ENCODE measurements around the gene PRDM13.
"Not testable (repeated sequence)": the region's sequence is repeated elsewhere in the genome, so short reads cannot be mapped to it uniquely, and the experiment has no call there.

The PRDM13 gene

DNA sequence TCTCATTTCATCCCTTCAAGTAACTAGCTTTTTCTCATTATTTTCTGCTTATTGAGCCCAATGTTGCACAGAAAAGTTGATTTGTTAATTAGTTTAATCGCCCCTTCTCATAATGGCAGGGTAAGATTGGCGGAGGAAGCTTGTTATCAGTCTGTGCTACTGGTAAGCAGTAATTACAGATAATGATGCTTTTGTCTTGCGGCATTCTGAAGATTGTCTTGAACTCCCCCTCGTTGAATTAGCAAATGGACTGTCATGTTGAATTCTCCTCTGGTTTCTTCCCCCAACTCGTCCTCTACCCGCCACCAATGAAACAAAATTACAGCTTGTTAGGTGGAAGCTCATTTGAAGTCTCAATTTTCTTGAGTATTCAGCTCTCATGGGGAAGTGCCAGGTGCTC lies 39.4 kb downstream of the PRDM13 start:
- Histone ChIP-seq H3K9ac (ENCODE audit: insufficient read length, low read depth) (no peak overlapping the region), H3K9me3 (ENCODE audit: insufficient read depth, low read length) (no peaks in the 10 kb centered on the region), H3K4me1 (ENCODE audit: insufficient read depth, insufficient read length) (no peaks in the 10 kb centered on the region), H3K4me3 (ENCODE audit: insufficient read length, low read depth) (no peak overlapping the region), H3K36me3 (ENCODE audit: insufficient read depth, insufficient read length, low read length) (no peaks in the 10 kb centered on the region), H3K27me3 (ENCODE audit: insufficient read depth, insufficient read length) (no peaks in the 10 kb centered on the region)
- DNase-seq (ENCODE audit: low read depth, low spot score), result no peak
- TF ChIP-seq YY1 (IDR thresholded peaks at IDR 0.05; ENCODE audit: insufficient read depth, insufficient read length), result no peak
- TF ChIP-seq SUZ12 (IDR thresholded peaks at IDR 0.05; ENCODE audit: extremely low read depth, insufficient read depth, insufficient read length), result no peak
- no peak for TF ChIP-seq ZNF274 (IDR thresholded peaks at IDR 0.05; ENCODE audit: low read depth, low read length)

- not testable (repeated sequence) for H3K27me3 ChIP-seq (ENCODE audit: insufficient read depth, insufficient read length); H3K9ac ChIP-seq (ENCODE audit: insufficient read length, low read depth); H3K4me3 ChIP-seq (ENCODE audit: insufficient read length, low read depth); DNase-seq (ENCODE audit: low read depth, low spot score); H3K4me1 ChIP-seq (ENCODE audit: insufficient read depth, insufficient read length); H3K9me3 ChIP-seq (ENCODE audit: insufficient read depth, low read length); H3K36me3 ChIP-seq (ENCODE audit: insufficient read depth, insufficient read length, low read length)
Observed at GRCh38 chr6:99650091-99650571, 43.5 kb downstream of the PRDM13 start.

DNA sequence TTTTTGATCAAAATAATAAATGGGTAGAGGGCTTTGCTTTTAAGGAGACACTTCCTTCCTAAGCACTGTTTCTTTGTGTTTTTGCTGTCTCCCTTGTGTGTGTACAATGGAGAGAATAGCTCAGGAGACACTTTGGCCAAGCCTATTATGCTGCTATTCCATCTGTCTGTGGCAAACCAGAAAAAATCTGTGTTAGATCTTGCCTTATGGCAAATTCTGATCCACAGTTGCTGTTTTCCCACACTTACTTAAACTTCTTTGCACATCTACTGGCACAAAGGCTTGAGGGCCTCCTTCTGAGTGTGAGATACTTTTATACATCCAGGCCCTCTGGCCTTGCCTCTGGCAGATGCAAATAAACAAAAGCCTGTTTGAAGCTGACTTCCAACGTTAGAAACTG lies 53.6 kb downstream of the PRDM13 start:
- TF ChIP-seq YY1 (IDR thresholded peaks at IDR 0.05; ENCODE audit: insufficient read depth, insufficient read length) (no peak), SUZ12 (IDR thresholded peaks at IDR 0.05; ENCODE audit: extremely low read depth, insufficient read depth, insufficient read length) (no peak), ZNF274 (IDR thresholded peaks at IDR 0.05; ENCODE audit: low read depth, low read length) (no peak)
- no peak overlapping the region for H3K4me3 ChIP-seq (ENCODE audit: insufficient read length, low read depth)
- no peaks in the 10 kb centered on the region for H3K4me1 ChIP-seq (ENCODE audit: insufficient read depth, insufficient read length)
- H3K27me3 ChIP-seq (ENCODE audit: insufficient read depth, insufficient read length), result no peaks in the 10 kb centered on the region
- H3K36me3 ChIP-seq (ENCODE audit: insufficient read depth, insufficient read length, low read length), result no peaks in the 10 kb centered on the region
- H3K9ac ChIP-seq (ENCODE audit: insufficient read length, low read depth), result no peak overlapping the region
- DNase-seq (ENCODE audit: low read depth, low spot score), result no peak
- H3K9me3 ChIP-seq (ENCODE audit: insufficient read depth, low read length), result no peaks in the 10 kb centered on the region

DNA sequence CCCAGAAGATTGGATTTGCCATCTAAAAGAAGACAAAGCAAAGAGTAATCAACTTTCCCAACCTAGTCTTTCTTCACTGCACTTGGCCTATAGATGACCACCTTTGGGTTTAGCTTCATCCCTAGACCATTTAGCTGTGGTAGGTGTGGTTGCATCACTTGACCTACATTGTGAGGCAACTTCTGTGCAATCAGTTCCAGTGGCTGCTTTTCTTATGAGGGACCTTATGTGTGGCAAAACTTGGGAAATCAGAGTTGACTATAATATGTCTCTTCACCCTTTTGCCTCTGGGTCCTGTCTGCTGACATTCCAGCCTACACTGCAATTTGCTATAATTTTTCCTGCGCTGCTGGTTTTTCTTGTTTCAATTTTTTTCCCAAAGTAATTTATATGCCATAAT lies 55.2 kb downstream of the PRDM13 start:
- no peaks in the 10 kb centered on the region for H3K36me3 ChIP-seq (ENCODE audit: insufficient read depth, insufficient read length, low read length)
- TF ChIP-seq SUZ12 (IDR thresholded peaks at IDR 0.05; ENCODE audit: extremely low read depth, insufficient read depth, insufficient read length) (no peak), YY1 (IDR thresholded peaks at IDR 0.05; ENCODE audit: insufficient read depth, insufficient read length) (no peak)
- no peaks in the 10 kb centered on the region for H3K4me1 ChIP-seq (ENCODE audit: insufficient read depth, insufficient read length)
- no peak overlapping the region for H3K4me3 ChIP-seq (ENCODE audit: insufficient read length, low read depth)
- H3K9ac ChIP-seq (ENCODE audit: insufficient read length, low read depth), result no peak overlapping the region
- no peak for DNase-seq (ENCODE audit: low read depth, low spot score)
- no peaks in the 10 kb centered on the region for H3K9me3 ChIP-seq (ENCODE audit: insufficient read depth, low read length)
- no peaks in the 10 kb centered on the region for H3K27me3 ChIP-seq (ENCODE audit: insufficient read depth, insufficient read length)

DNA sequence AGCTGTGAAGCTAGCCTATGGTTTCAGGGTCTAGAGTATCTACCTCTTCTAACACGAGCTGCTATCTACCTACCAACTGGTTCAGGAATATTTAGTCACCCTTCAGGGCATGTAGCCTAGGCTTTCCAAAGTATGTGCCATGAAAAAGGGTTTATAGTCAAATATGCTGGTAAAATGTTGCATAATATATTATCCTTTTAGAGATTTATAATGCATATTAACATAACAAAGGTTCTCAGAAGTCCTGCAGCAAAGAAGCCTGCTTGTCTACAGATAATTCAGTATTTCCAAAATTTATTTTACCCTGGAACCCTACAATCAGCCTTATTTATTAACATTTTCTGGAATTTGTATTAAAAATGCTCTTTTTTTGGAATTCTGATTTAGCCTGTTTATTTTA lies 56.0 kb downstream of the PRDM13 start:
- TF ChIP-seq YY1 (IDR thresholded peaks at IDR 0.05; ENCODE audit: insufficient read depth, insufficient read length) (no peak), SUZ12 (IDR thresholded peaks at IDR 0.05; ENCODE audit: extremely low read depth, insufficient read depth, insufficient read length) (no peak), ZNF274 (IDR thresholded peaks at IDR 0.05; ENCODE audit: low read depth, low read length) (no peak)
- Histone ChIP-seq H3K9me3 (ENCODE audit: insufficient read depth, low read length) (no peaks in the 10 kb centered on the region), H3K27me3 (ENCODE audit: insufficient read depth, insufficient read length) (no peaks in the 10 kb centered on the region), H3K4me1 (ENCODE audit: insufficient read depth, insufficient read length) (no peaks in the 10 kb centered on the region), H3K4me3 (ENCODE audit: insufficient read length, low read depth) (no peak overlapping the region), H3K9ac (ENCODE audit: insufficient read length, low read depth) (no peak overlapping the region), H3K36me3 (ENCODE audit: insufficient read depth, insufficient read length, low read length) (no peaks in the 10 kb centered on the region)
- DNase-seq (ENCODE audit: low read depth, low spot score), result no peak

Measured in NT2/D1 (cell line).